CD4-positive, alpha-beta T cell treated with Interleukin-4 for 1 hour (primary cell): Measurements from ENCODE around the gene CFL1.
A peak's percentile ranks its signal among the peaks of the same experiment; 100 is the strongest.

Experiments
- DNase-seq, 2 donors: peaks; one replicate each; pipeline ENCODE4 v3.0.0-alpha.2; 2020 to 2022

CFL1 gene

DNA sequence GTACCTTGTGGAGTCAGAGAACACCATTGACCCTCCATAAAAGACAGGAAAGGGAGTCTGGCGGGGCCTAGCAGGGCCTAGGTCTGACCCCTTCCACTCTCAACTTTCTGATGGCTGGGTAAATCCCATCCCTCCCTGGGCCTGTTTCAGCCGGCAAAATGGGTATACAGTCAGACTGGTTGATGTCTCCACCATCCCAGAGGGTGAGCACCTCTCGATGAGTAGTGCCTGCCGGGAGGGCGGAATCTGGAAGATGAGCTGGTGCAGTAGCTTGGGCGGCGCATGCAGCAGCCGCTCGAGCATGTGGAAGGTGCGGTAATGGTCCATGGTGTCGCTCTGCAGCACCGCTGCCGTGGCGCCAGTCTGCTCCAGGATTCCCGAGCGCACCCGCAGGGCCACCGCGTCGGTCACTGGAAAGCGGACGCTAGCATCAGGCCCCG is 29.8 kb upstream of the CFL1 start:
- DNase-seq: no peak

DNA sequence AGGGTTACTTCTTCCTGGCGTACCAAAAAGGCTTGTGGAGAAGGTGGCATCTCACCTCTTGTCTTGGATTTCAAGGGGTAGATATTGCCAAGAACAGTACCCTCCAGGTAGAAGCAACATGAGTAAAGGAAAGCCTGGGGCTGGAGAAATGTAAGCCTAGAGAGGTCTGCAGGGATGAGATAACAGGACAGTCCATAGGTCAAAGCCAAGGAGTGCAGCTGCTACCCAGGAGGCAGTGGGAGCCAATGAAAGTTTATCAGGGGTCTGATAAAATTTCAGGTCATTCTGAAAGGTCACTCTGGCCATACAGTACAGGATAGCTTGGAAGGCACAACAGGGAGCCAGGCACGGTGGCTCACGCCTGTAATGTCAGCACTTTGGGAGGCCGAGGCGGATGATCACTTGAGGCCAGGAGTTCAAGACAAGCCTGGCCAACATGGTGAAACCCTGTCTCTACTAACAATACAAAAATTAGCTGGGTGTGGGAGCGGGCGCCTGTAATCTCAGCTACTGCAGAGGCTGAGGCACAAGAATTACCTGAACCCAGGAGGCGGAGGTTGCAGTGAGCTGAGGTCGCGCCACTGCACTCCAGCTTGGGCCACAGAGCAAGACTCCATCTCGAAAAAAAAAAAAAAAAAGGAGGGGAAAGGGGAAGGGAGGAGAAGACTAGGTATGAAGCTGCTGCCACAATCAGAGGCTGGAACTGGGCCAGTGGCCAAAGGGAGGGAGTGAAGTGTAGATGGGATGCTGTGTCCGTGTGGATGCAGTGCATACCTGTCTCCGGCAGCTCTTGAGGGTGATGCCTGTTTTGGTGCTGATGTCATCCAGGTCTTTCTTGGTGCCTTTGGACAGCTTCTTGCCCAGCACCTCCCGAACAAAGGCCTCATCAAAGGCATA is 29.1 kb upstream of the CFL1 start:
- no peak for DNase-seq

DNA sequence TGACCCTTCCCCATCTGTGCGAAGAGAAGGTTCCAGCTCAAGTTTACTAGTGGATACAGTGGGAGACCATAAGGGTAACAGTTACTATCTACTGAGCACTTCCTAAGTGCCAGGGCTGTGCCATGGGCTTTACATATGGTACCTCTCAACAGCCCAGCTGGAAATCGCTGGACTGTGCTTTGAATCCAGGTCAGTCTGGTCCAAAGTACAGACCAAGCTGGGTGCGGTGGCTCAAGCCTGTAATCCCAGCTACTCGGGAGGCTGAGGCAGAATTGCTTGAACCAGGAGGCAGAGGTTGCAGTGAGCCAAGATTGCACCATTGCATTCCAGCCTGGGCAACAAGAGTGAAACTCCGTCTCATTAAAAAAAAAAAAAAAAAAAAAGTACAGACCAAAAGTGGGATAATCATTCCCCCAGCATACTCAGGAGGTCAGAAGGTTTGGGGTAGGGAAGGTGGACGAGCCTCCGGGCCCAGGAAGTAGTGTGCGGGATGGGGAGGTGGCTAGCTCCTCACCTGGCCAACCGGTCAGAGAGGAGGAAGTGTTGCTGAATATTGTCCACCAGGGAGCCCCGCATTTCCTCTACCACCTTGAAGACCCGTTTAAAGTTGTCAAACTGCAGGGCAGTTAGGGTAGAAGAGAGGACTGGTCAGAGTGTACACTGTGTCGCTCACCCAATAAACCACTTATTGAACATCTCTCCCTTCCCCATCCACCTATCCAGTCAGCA is 28.0 kb upstream of the CFL1 start:
- no peak for DNase-seq

DNA sequence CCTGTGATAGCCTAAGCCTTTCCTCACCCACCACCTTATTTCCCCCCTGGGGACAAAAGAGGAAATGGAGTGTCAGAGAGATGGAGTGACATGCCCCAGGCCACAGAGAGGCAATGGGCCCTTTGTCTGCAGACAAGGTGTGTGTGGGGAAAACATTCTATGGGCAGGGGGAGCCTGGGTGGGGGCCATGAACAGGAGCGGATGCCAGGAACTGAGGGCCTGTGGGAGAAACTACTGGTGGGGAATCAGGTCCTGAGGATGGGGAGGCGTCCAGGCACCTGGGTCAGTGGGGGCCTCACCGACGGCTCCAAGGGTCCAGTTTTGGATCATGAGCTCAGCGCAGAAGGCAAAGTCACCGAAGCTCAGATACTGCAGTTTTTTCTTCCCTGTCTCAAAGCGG is 27.3 kb upstream of the CFL1 start:
- no peak for DNase-seq

DNA sequence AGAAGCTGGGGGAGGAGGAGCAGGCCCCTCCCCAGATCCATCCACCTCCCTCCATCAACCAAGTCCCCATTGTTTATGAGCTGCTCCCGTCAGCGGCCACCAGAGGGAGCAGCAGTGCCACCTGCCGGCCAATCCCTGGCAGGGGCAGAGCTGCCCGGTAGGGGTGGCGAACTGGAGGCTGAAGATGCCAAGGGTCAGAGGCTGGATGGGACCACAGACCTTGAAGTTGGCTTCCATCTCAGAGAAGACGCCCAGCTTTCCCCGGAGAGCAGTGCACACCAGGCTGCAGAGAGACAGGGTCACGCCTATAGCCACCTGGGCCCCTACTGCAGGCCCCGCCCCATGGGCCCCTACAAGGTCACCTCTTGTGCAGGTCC is 26.7 kb upstream of the CFL1 start:
- peak; percentile 83 to 85 for DNase-seq

DNA sequence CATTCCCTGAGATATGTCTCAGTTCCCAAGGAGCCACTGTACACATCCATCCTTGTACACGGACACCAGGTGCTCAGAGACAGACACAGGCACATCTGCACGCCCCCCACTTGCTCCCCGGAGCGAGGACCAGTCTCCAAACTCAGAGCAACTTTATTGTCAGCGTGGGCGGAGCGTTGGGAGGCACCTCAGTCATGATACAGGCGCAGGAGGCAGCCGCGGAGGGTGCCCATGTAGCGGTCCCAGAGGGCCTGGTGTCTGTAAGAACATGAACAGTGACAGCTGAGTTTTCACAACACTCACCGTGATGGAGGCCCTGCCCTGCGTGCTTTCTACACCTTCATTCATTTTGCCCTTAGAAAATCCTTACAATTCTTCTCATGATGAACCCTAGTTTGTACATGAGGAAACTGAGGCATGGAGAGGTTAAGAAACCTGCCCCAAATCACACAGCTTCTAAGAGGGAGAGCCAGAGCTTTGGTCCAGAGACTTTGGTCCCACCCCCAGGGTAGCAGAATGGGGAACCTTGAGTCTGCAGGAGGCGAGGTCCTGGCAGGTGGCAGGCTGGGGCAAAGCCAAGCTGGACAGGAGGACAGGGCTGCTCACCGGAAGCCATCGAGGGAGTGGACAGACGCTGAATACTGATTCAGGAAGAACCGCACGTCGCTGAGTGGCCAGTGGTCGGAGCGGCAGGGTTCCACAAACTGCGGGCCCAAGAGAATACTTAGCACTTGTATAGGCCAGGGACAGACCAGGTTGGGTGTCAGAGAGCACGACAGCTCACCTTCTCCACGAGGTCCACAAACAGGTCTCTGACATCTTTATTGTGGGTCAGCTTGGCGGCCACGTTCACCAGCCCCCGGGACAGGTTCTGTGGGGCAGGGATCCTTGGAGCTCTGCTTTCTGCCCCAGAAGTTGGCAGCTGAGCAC is 26.1 kb upstream of the CFL1 start:
- no peak for DNase-seq

DNA sequence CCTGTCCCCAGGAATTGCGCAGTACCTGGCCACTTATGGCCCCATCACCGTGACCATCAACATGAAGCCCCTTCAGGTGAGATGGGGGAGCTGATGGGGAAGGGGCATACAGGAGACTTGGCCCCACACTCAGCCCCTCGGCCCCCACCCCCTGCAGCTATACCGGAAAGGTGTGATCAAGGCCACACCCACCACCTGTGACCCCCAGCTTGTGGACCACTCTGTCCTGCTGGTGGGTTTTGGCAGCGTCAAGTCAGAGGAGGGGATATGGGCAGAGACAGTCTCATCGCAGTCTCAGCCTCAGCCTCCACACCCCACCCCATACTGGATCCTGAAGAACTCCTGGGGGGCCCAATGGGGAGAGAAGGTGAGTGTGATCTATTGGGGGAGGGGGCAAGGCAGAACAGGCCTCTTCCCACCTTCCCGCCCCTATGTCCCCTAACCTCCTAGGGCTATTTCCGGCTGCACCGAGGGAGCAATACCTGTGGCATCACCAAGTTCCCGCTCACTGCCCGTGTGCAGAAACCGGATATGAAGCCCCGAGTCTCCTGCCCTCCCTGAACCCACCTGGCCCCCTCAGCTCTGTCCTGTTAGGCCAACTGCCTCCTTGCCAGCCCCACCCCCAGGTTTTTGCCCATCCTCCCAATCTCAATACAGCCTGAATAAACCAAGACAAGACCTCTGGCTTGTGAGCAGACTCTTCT is 25.2 kb upstream of the CFL1 start:
- no peak for DNase-seq

DNA sequence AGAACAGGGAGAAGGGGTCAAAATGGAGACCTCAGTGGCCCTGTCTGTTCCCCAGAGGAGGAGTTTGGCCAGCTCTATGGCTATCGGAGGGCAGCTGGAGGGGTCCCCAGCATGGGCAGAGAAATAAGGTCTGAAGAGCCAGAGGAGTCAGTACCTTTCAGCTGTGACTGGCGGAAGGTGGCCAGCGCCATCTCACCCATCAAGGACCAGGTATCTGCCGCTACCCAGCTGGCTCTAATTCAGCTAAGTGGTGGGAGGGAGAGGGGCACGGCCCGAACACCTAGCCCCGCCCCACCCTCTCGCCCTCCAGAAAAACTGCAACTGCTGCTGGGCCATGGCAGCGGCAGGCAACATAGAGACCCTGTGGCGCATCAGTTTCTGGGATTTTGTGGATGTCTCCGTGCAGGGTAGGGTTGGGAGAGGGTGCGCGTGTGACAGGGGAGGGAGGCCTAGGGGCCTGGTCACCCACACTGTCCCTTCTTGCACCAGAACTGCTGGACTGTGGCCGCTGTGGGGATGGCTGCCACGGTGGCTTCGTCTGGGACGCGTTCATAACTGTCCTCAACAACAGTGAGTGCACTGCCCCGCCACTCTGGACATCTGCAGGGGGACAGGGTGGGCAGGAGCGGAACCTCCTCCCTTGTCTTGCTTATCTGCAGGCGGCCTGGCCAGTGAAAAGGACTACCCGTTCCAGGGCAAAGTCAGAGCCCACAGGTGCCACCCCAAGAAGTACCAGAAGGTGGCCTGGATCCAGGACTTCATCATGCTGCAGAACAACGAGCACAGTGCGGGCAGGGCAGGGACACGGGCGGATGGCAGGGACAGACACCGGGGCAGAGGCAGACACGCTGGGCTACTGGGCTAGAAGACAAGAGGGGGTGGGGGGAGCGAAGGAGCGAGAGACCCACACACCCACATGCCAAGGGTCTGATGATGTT is 24.4 kb upstream of the CFL1 start:
- no peak for DNase-seq

DNA sequence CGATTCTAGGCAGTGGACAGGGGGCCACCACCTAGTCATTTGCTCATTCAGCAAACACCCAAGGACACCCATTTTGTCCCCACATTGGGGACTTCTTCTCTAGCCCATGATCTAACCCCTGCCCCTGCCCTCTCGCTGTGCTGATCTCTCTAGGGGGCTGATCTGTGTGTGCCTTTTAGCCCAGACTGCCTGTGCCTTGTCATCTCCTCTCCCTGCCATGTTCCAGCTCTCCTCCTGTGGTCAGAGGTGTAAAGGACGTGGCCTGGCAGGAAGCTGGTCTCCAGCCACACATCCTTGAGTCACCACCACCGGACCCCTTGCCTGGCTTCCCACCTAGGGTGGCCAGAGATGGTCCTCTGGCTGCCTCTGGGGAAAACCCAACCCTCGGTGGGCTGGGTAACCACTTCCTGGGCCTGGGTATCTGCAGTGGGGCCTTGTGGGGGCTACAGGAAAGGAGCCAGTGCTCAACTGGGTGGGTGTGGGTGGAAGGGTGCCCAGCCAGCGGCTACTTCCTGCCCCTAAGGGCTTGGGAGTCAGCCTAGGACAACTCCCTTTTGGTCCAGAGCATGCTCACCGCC is 23.0 kb upstream of the CFL1 start:
- peak in 1 of 2 donors; percentile 20 for DNase-seq

DNA sequence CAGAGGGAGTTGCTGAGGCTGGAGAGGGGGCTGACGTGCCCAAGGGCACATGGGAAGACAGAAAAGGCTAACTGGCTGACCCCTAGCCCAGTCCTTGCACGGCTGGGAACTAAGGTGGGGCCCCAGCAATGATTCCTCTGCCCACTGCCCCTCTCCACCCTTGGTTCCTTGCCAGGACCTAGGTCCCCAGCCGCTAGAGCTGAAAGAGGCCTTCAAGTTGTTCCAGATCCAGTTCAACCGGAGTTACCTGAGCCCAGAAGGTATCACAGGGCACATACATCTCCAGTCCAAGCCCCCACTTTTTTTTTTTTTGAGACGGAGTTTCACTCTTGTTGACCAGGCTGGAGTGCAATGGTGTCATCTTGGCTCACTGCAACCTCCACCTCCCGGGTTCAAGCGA is 22.0 kb upstream of the CFL1 start:
- no peak for DNase-seq

DNA sequence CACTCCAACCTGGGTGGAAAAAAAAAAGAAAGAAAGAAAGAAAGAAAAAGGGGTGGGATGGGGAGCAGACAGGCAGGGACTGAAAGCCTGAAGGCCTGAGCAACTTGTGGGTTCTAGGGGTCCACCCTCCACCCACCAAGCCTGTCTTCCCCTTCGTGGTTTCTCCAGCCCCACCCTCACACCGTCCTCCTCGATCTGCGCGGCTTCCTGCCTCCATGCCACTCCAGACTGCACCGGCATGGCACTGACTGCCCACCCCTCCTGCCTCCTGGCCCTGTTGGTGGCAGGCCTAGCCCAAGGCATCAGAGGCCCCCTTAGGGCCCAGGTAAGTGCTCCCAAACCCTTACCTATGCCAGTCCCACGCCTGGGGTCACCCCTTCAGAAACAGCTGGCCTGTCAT is 21.6 kb upstream of the CFL1 start, which contains the start of gene CTSW:
CTSW (plus strand) TSS at position 221 of the 400 bp plus-strand sequence; CDS start at position 239, 18 bp downstream.
- DNase-seq: peak; percentile 50 to 64

DNA sequence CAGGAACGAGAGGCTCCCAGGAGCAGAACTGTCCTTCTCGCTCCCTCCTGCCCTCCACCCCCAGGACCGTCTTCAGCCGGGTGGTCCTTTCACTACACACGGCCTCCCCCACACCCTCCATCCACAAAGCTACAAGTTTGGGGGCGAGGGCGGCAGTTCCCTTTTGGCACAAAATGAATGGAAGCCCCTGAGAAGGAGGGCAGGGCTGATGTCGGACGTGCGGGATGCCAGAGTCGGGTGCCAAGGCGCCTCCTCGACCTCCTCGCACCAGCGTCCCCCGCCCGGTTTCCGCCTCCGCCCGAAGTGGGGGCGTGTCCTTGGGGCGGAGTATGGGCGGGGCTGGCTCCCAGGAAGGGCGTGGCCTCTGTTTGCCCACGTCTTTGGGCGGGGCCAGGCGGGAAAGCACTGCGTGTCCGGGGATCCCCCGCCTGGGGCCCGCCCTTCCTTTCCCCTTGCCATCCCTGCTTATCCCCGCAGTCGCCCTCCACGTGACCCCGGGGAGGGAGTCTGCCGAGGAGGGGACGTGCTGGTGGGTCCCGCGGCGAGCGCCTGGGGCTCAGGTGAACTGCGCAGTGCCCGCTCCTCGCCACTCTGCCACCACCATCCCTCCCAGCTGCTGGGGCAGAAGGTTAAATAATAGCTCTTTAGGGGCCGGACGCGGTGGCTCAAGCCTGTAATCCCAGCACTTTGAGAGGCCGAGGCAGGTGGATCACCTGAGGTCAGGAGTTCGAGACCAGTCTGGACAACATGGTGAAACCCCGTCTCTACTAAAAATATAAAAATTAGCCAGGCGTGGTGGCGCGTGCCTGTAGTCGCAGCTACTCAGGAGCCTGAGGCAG is 15.6 kb upstream of the CFL1 start:
- peak; percentile 95 to 97 for DNase-seq

DNA sequence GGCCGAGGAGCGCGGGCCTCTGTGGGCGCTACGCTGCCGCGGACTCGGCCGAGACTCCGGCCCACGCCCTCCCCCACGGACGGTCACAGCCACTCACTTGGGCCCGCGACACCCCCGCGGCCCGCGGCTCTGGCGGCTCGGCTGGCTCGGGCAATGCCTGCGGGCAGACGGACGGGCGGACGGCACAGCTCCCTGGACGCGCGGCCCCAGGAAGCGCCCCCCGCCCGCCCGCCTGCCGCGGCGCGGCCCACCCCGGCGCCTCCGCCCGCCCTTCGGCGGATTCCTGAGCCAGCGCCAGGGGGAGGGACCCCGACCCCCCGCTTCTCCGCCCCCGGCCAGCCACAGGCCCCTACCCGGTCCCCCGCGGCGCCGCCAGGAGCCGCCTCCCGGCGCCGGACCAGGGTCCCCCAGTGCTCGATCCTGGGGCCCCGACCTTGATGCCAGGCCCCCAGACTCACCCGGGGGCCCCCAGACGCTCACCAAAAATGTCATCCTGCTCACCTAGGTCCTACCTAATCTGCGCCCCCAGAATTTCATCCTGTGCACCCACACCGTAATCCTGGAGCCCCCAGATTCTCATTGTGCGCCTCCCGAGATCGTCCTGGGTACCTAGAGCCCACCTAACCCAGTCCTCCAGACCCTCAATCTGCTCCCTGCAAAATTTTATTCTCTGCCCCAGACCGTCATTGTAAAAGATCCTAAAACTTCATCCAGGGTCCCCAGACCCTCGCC is 14.8 kb upstream of the CFL1 start, which contains the start of gene EFEMP2:
EFEMP2 (minus strand) TSS at position 215 of the 732 bp plus-strand sequence. CDS start 446 bp downstream, outside the sequence.
- no peak for DNase-seq

DNA sequence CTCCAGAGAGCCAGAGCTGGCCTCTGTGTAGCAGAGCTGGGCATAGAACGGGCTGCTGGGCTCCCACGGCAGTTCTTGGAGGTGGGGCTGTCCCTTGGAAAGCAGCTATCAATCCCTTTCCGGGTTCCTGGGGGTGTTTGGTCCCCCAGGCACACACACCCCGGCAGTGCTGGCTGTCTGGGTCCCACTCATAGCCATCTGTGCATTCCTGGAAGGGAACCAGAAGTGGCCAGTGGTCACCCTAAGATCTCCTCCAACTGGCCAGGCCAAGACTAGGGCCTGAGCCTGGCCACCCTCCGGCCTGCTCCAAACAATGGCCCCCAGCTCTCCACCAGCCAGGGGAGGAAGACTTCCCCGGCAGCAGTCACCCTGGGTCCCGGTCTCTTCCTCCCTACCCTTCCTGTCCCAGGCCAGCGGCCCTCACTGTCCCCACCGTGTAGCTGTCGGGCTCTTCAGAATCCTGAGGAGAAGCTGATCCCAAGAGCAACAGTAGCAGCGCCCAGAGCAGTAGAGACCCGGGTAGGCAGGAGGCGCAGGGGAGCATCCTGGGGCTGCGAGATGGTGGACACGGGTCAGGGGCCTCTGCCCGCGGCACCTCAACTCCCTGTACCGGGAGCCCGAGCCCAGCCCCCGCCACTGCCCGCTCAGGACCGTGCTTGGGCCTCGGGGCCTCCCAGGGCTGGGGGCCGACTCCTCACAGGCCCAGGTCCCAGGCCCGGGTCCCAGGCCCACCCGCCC is 14.0 kb upstream of the CFL1 start:
- no peak for DNase-seq

DNA sequence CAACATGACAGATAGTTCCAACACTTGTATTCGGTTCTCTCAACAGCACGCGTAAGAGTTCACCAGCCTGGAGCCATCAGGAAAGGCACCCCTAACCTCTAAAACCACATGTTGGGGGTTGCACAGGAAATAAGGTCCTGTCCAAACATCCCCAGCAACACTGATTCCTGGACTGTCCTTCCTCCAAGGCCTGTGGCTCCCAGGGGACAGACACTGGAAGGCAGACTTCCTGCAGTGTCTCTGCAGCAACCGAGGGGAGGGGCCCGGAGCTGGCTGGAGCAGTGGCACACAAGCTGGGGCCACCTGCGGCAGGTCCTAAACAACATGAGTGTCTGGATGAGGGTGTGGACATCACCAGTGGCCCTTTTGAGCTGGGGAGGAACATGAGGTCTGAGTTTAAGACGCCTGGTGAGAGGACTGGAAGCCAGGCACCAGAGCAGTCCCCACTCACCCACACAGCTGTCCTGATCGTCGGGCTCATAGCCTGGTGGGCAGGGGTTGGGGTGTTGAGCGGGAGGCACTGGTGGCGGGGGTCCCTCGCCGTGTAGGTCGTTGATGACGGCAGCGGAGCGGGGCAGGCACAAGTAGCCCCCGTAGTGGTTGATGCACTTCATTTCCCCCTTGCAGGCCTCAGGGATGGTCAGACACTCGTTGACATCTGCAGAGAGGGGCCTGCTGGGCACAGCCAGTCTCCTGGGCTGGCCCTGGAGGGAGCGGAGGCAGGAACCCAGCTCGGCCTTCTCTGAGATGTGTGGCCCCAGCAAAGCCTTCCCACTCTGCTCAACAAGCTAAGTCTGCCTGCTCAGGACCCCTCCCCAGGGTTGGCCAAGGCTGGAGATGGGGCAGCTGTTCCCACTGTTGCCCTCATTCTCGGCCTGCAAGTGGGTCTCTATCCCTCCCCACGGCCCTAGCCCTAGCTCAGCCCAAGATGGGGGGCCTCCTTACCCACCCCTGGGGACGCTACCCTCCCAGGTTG is 13.0 kb upstream of the CFL1 start:
- no peak for DNase-seq

DNA sequence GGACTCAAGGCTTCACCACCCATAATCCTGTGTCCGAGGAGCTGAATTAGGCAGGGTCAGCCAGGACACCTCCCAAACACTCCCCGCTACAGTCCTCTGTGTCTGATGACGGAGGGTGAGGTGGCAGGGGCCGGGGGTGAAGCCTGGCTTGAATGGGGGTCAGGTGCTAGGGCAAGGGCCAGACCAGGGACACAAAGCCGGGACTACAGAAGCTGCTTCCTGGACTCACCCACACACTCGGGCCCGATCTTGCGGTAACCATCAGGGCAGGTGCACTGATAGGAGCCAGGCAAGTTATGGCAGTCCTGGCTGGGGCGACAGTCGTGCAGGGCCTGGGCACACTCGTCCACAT is 12.3 kb upstream of the CFL1 start:
- DNase-seq: no peak
